GM12878 (cell line): Measurements from ENCODE around the gene ACADM.

Source experiments
- BCL11A ChIP-seq: IDR thresholded peaks from 2 replicates; pipeline ENCODE4 v1.6.1; 2011; ENCODE audit warnings: low read depth, low read length
- CTCF ChIP-seq, 3 experiments: IDR thresholded peaks in 2 of 3; conservative IDR thresholded peaks in 1 of 3; 2 replicates each; pipeline ENCODE4 v1.5.1; 2011; ENCODE audit warnings: low read depth in 3 of 3, low read length in 3 of 3, mild to moderate bottlenecking in 3 of 3, control low read depth in 2 of 3, moderate library complexity in 2 of 3, inconsistent platforms in 1 of 3, mixed read lengths in 1 of 3; ENCODE audit not compliant: control insufficient read depth in 2 of 3, insufficient read depth in 1 of 3; ENCODE audit errors: extremely low read depth in 1 of 3
- E2F8 ChIP-seq: fragments of 450-650 bp; IDR thresholded peaks from 2 replicates; pipeline ENCODE4 v1.6.1; 2018; ENCODE audit warnings: mild to moderate bottlenecking, low read depth, moderate library complexity; ENCODE audit not compliant: partially characterized antibody
- EGR1 ChIP-seq, 2 experiments: IDR thresholded peaks; 1 replicate in 1 of 2; 2 replicates in 1 of 2; pipeline ENCODE4 v1.6.1; 2011 to 2012; ENCODE audit warnings: low read depth in 2 of 2, low read length in 2 of 2, borderline replicate concordance in 1 of 2, mild to moderate bottlenecking in 1 of 2, moderate library complexity in 1 of 2
- EP300 ChIP-seq, 2 experiments: fragments of 150-350 bp in 1 of 2; IDR thresholded peaks; 2 replicates each; pipeline ENCODE4 v1.6.1; 2011 to 2012; ENCODE audit warnings: low read depth in 2 of 2, low read length in 2 of 2, borderline replicate concordance in 1 of 2, improper control_type of control experiment in 1 of 2, inconsistent platforms in 1 of 2; ENCODE audit not compliant: control insufficient read depth in 1 of 2
- HDAC2 ChIP-seq: fragments of 200-600 bp; sonication (generic); IDR thresholded peaks from 2 replicates; pipeline ENCODE4 v1.6.1; 2017
- POLR2A ChIP-seq: IDR thresholded peaks from 2 replicates; pipeline ENCODE4 v1.6.1; 2011; ENCODE audit warnings: low read depth, mild to moderate bottlenecking, low read length
- SIN3A ChIP-seq: IDR thresholded peaks from 2 replicates; pipeline ENCODE4 v1.6.1; 2012; ENCODE audit warnings: low read depth, low read length, improper control_type of control experiment
- SMC3 ChIP-seq: IDR thresholded peaks from 2 replicates; pipeline ENCODE4 v1.6.1; 2011; ENCODE audit warnings: low read length, improper control_type of control experiment, borderline replicate concordance
- STAT3 ChIP-seq: IDR thresholded peaks from 2 replicates; pipeline ENCODE4 v1.6.1; 2011; ENCODE audit warnings: low read depth, low read length, improper control_type of control experiment
- ZNF24 ChIP-seq: fragments of 450-650 bp; IDR thresholded peaks from 2 replicates; pipeline ENCODE4 v1.6.1; 2017; ENCODE audit warnings: antibody characterized with exemption, mild to moderate bottlenecking
- ZNF274 ChIP-seq: IDR thresholded peaks from one replicate; pipeline ENCODE4 v1.8.0; 2011; ENCODE audit not compliant: insufficient read length, insufficient read depth
- ZZZ3 ChIP-seq: IDR thresholded peaks from 2 replicates; pipeline ENCODE4 v1.6.1; 2011; ENCODE audit warnings: low read depth; ENCODE audit not compliant: control insufficient read depth, insufficient read length
- TF ChIP-seq, protein P1 (sequence below): IDR thresholded peaks from 2 replicates; pipeline ENCODE4 v1.6.1; 2011; ENCODE audit warnings: borderline replicate concordance, low read depth, mild to moderate bottlenecking, moderate library complexity, low read length; ENCODE audit not compliant: insufficient read depth, poor library complexity, severe bottlenecking

GRCh38 chr1:75707191-75707590, 17.3 kb upstream of the ACADM start:
- TF ChIP-seq CTCF (IDR thresholded peaks at IDR 0.05 in 2 of 3, conservative IDR thresholded peaks at IDR 0.05 in 1 of 3; ENCODE audit: control insufficient read depth in 2 of 3, extremely low read depth in 1 of 3, insufficient read depth in 1 of 3, low read depth in 3 of 3, low read length in 3 of 3) (no peak), E2F8 (no peak), POLR2A (no peak), EP300 (IDR thresholded peaks at IDR 0.05; ENCODE audit: borderline replicate concordance in 1 of 2, control insufficient read depth in 1 of 2, low read depth in 2 of 2, low read length in 2 of 2) (no peak), ZNF274 (no peak), EGR1 (IDR thresholded peaks at IDR 0.05; ENCODE audit: borderline replicate concordance in 1 of 2, low read depth in 2 of 2, low read length in 2 of 2) (no peak), SMC3 (no peak), ZZZ3 (no peak), SIN3A (no peak), STAT3 (no peak), HDAC2 (no peak), BCL11A (no peak), ZNF24 (no peak)
- TF ChIP-seq, protein P1, sequence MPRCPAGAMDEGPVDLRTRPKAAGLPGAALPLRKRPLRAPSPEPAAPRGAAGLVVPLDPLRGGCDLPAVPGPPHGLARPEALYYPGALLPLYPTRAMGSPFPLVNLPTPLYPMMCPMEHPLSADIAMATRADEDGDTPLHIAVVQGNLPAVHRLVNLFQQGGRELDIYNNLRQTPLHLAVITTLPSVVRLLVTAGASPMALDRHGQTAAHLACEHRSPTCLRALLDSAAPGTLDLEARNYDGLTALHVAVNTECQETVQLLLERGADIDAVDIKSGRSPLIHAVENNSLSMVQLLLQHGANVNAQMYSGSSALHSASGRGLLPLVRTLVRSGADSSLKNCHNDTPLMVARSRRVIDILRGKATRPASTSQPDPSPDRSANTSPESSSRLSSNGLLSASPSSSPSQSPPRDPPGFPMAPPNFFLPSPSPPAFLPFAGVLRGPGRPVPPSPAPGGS = no peak
